Neural crest cell (in vitro differentiated cells): ENCODE results near the gene DET1. TPM values are rescaled to one million over a fixed set of nuclear protein-coding genes. Genes with fewer than 3 reads are reported as not detected.
"Not testable (repeated sequence)": the region's sequence is repeated elsewhere in the genome, so short reads cannot be mapped to it uniquely, and the experiment has no call there.

ENCODE experiments used
- DNase-seq: peaks from one replicate; pipeline ENCODE4 v3.0.0; 2021; ENCODE audit warnings: low read depth, mixed read lengths, low spot score
- H3K27ac Mint-ChIP-seq: one replicate; pipeline ENCODE4 v1.8.0; 2021; ENCODE audit warnings: mild to moderate bottlenecking, mixed read lengths; ENCODE audit not compliant: unreplicated experiment
- H3K27me3 Mint-ChIP-seq: 2 replicates; pipeline ENCODE4 v1.8.0; 2021; ENCODE audit warnings: low read depth, mild to moderate bottlenecking, mixed read lengths
- H3K36me3 Mint-ChIP-seq: 2 replicates; pipeline ENCODE4 v1.8.0; 2021; ENCODE audit warnings: low read depth, mild to moderate bottlenecking, mixed read lengths
- H3K4me1 Mint-ChIP-seq: 2 replicates; pipeline ENCODE4 v1.8.0; 2021; ENCODE audit warnings: mixed read lengths
- H3K4me3 Mint-ChIP-seq: one replicate; pipeline ENCODE4 v1.8.0; 2021; ENCODE audit warnings: mild to moderate bottlenecking, mixed read lengths
- H3K9me3 Mint-ChIP-seq: 2 replicates; pipeline ENCODE4 v1.8.0; 2021; ENCODE audit warnings: mixed read lengths
- total RNA-seq: library from RNA; stranded (reverse); gene quantifications from 2 replicates; pipeline ENCODE4 v1.2.1, GENCODE V29; 2021
- TF ChIP-seq, protein P1 (sequence below): fragments of 200-600 bp; sonication (generic); conservative IDR thresholded peaks from 2 replicates; pipeline ENCODE4 v1.5.0; 2021; ENCODE audit warnings: antibody characterized with exemption, mild to moderate bottlenecking

Gene DET1
- total RNA-seq, 1 donor from 2014 or later: 14.0 TPM

DNA sequence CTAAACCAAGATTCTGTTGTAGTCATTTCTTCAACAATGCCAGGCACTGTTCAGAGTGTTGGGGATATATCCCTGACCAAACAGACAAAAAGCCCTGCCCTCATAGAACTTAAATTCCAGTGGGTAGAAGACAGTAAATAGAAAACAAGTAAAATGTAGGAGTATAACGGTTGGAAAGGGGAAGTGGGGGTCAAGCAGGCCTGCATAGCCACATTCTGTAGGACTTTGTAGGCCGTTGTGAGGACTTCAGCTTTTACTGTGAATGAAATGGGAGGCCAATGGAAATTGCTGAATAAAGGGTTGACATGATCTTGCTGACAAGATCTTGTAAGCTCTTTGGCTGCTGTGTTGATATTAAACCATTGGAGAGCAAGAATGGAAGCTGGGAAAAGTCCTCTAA is 77.2 kb downstream of the DET1 start:
- Mint-ChIP-seq H3K4me3 (peak overlapping the region; percentile 36), H3K27me3 (no peaks in the 10 kb centered on the region), H3K4me1 (peaks cover 20% of the 10 kb centered on the region), H3K9me3 (no peaks in the 10 kb centered on the region), H3K36me3 (peaks cover 2% of the 10 kb centered on the region), H3K27ac (no peak overlapping the region)
- TF ChIP-seq, protein P1, sequence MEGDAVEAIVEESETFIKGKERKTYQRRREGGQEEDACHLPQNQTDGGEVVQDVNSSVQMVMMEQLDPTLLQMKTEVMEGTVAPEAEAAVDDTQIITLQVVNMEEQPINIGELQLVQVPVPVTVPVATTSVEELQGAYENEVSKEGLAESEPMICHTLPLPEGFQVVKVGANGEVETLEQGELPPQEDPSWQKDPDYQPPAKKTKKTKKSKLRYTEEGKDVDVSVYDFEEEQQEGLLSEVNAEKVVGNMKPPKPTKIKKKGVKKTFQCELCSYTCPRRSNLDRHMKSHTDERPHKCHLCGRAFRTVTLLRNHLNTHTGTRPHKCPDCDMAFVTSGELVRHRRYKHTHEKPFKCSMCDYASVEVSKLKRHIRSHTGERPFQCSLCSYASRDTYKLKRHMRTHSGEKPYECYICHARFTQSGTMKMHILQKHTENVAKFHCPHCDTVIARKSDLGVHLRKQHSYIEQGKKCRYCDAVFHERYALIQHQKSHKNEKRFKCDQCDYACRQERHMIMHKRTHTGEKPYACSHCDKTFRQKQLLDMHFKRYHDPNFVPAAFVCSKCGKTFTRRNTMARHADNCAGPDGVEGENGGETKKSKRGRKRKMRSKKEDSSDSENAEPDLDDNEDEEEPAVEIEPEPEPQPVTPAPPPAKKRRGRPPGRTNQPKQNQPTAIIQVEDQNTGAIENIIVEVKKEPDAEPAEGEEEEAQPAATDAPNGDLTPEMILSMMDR: no peak
- DNase-seq: no peak

DNA sequence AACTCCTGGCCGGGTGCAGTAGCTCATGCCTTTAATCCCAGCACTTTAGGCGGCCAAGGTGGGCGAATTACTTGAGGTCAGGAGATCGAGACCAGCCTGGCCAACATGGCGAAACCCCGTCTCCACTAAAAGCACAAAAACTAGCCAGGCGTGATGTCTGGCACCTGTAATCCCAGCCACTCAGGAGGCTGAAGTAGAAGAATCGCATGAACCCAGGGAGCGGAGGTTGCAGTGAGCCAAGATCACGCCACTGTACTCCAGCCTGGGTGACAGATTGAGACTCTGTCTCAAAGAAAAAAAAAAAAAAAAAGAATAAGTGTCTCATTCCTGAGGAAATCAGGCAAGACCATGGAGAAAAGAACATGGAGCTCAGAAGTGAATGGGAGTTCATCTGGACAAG is 77.8 kb downstream of the DET1 start:
- not testable (repeated sequence) for DNase-seq
- peaks cover 20% of the 10 kb centered on the region for H3K4me1 Mint-ChIP-seq

DNA sequence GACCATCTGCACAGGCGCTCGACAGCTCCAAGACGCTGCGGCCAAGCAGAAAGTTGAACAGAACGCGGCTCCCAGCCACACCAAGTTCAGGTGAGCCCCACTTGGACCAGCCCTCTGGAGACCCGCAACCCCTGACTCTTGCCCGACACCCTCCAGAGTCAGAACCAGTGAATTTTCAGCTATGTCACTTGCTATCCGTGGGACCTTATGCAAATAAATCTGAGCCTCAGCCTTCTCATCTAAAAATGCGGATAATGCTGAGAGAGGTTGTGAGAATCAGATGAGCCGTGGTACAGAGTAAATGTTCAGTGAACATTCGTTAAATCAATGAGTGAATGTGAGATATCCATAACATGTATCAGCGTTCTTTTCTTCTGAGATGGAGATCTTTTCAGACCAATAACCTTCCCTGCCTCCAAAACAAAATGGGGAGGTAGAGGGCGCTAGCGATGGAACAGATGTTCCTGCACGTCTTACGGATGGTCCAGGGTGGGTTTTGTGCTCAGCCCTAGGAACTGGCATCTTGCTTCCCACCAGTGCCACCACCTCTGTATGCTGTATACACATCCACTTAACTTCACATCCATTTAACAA is 78.4 kb downstream of the DET1 start:
- peak overlapping the region; percentile 100 for H3K27ac Mint-ChIP-seq
- no peak for DNase-seq
- TF ChIP-seq, protein P1: no peak
- peaks cover 5% of the 10 kb centered on the region for H3K36me3 Mint-ChIP-seq
- peaks cover 20% of the 10 kb centered on the region for H3K4me1 Mint-ChIP-seq
- no peaks in the 10 kb centered on the region for H3K9me3 Mint-ChIP-seq
- H3K27me3 Mint-ChIP-seq: no peaks in the 10 kb centered on the region
- H3K4me3 Mint-ChIP-seq: peak overlapping the region; percentile 97

More for the DNA sequence above, 77.8 kb downstream of the DET1 start:
- not testable (repeated sequence) for H3K9me3 Mint-ChIP-seq, H3K36me3 Mint-ChIP-seq, H3K27ac Mint-ChIP-seq, H3K27me3 Mint-ChIP-seq
- peak overlapping the region; percentile 97 for H3K4me3 Mint-ChIP-seq

DNA sequence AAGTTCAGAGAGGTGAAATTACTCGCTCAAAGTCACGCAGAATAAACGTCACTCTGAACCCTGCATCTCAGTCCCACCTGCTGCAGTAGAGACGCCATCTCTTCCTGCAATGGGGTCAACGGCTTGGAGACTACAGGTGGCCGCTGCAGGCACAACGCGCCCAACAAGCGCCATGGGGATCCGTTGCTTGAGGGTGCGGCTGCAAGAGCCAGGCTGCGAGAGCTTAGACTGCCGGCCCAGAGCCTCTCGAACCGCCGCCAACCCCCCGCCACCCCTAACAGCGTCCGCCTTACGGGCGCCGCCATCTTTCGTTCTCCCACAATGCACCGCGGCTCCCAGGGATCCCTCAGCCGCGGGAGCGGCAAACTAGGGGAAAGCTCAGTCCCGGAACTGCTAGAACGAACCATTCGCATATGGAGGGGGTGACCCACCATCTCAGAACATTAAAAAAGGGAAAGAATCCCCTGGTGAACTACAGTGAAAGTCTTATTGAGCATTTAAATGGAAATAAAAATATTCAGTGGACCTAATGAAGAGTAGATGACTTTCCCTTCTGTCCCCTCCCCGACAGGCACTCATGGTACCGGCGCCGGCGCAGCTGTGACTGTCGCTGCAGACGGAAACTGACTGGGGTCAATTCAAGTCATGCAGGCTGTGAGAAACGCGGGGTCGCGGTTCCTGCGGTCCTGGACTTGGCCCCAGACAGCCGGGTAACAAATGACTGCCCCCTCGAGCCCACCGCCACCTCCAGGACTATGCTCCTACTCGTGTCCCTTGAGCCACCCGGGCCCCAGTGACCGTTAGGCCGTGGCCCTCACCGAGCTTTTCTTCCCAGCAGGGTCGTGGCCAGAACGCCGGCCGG is 79.2 kb downstream of the DET1 start, which contains the start of the genes MRPL46 and MRPS11:
TSS of gene MRPL46 (minus strand) at position 316 of the 862 bp plus-strand sequence. CDS start at position 305, 11 bp downstream.
TSS of gene MRPS11 (plus strand) at position 636 of the 862 bp plus-strand sequence. CDS start at position 646, 10 bp downstream.
- H3K9me3 Mint-ChIP-seq: no peaks in the 10 kb centered on the region
- DNase-seq: peak; percentile 87
- peaks cover 5% of the 10 kb centered on the region for H3K36me3 Mint-ChIP-seq
- H3K4me3 Mint-ChIP-seq: peak within 1 kb of the TSS; percentile 97
- TF ChIP-seq, protein P1: no peak
- no peaks in the 10 kb centered on the region for H3K27me3 Mint-ChIP-seq
- peaks cover 20% of the 10 kb centered on the region for H3K4me1 Mint-ChIP-seq
- H3K27ac Mint-ChIP-seq: peak within 1 kb of the TSS; percentile 100

DNA sequence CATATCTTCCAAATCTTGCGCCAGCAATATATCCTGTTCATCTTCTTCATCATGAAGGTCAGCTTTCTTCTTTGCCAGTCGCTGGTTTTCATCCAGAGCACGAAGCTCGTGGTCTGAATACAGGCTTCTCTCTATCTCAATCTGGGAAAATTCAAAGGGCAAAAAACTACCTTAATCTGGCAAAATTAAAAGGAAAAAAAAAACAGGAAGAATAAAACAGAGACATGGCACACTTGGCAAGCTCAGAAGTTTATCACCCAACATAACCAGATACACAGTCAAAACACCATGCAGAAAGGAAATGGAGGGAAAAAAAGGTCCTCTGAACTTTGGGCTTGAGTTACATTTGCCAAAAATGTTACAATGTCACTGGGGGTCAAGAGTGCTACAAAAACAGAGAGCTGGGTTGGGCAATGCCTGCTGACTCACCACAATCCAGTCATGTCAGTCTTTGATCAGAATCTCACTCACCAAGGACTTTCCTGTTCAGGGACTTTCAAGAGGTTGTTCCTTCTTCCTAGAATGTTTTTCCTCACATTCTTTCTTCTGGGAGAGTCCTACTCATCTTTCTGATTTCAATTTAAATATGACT is 80.8 kb downstream of the DET1 start:
- Mint-ChIP-seq H3K36me3 (peaks cover 3% of the 10 kb centered on the region), H3K4me1 (peaks cover 20% of the 10 kb centered on the region), H3K9me3 (no peaks in the 10 kb centered on the region), H3K27me3 (no peaks in the 10 kb centered on the region), H3K27ac (no peak overlapping the region), H3K4me3 (peak overlapping the region; percentile 97)
- DNase-seq: no peak
- TF ChIP-seq, protein P1: no peak
